PC-3 (cell line): ENCODE measurements around the gene PDC.

Experiments
- CTCF ChIP-seq: fragments of 300-600 bp; sonication (generic); conservative IDR thresholded peaks from 2 replicates; pipeline ENCODE4 v1.5.1; 2017; ENCODE audit warnings: antibody characterized with exemption, low read depth, mild to moderate bottlenecking, low read length
- EZH2phosphoT487 ChIP-seq: fragments of 300-600 bp; sonication (generic); IDR thresholded peaks from 2 replicates; pipeline ENCODE4 v1.6.1; 2018; ENCODE audit warnings: mild to moderate bottlenecking, antibody characterized with exemption, low read length, borderline replicate concordance

GRCh38 chr1:186494832-186495271 is 33.9 kb upstream of the PDC start:
- TF ChIP-seq CTCF (no peak), EZH2phosphoT487 (no peak)
